NCI-H2227 treated with DMSO at 0.1 percent for 48 hours (cell line): ENCODE measurements around the gene GRAMD2B.
"Not testable (repeated sequence)": the region's sequence is repeated elsewhere in the genome, so short reads cannot be mapped to it uniquely, and the experiment has no call there.

Experiments
- DNase-seq: peaks from one replicate; lab custom pipeline; 2025; lab: John Stamatoyannopoulos, UW

The GRAMD2B gene

DNA sequence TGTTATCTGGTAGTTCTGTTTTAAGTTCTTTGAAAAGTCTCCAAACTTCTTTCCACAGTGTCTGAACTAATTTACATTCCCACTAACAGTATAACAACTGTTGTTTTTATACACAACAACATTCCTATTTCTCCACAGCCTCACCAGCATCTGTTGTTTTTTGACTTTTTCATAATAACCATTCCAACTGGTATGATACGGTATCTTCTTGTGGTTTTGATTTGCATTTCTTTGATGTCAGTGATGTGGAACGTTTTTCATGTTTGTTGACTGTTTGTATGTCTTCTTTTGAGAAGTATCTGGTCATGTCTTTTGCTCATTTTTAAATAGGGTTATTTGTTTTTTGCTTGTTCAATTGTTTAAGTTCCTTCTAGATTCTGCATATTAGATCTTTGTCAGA, 12.6 kb upstream of the GRAMD2B start:
- no peak for DNase-seq

DNA sequence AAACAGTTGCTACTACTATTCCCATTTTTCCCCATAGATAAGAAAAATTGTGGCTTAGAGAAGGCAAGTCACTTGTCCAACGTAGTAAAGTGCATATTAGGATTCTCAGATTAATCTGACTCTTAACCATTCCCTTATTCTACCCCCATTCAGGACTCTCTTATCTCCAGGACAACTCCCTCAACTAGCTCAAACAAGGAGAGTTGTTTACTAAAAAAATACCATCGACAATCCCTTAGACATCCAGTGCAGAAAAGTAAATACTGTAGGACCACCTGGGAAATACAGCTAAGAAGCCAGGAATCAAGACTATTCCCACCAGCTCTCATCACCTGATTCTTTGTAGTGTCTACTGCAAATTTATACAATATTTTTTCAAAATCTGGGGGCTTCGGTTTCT, 9.4 kb upstream of the GRAMD2B start:
- DNase-seq, result no peak

DNA sequence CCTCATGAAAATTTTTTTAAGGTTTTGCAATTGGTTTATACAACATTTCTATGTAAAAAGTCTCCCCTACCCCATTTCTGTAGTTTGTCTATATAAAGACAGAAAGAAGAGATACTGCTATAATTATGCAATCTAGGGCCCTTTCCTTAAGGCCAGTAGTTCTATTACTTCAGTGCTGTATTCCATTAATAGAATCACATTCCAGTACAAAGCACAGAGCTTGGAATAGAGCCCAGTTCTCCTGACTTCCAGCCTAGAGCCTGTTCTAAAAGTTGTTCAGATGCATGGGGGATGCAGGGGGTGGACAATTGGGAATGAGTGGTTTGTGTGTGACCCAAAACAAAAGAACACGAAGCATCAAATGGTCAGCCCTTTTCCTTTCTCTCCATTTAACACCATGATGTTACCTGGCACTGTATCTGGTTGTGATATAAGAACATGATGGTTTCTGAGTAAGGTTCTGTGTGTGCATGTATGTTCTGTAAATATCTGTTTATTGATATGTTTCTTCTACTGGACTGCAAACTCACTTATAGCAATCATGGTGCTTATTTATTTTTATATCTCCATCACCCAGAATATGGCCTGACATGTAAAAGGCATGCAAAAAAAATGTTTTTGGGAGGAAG, 8.2 kb upstream of the GRAMD2B start:
- DNase-seq, result no peak

DNA sequence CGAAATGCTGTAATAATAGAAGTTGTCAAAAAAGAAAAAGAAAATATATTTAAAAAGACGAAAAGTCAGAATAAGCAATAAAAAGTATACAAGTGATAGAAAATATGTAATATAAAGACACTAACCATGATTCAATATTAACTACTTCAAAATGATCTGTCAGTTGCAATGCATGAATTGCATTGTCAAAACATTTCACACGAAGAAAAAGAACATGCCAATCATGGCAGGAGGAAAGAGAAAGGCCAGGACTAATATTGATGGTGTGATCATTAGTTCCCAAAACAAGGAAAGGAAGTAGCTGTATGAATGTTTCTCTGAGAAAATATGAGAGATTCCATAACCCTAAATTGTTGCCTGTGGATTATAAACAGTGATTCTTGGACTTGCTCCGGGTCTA, 7.4 kb upstream of the GRAMD2B start:
- DNase-seq, result no peak

GRCh38 chr5:126416266-126416925, 6.8 kb upstream of the GRAMD2B start:
- no peak for DNase-seq

DNA sequence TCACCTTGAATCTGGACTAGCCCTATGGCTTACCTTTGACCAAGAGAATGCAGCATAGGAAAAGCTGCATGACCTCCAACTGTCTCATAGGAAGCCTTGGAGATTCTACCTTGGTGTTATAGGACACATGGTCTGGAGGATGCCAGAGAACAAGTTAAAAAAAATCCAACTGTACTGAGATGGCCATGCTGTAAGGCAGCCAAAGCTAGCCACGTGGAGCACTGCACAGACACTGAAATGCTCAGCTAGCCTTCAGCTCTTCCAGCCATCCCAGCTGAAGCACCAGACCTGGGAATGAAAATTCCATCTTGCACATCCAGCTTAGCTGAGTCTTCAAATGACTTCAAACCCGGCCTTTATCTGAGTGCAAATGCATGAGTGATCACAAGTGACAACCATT, 6.0 kb upstream of the GRAMD2B start:
- no peak for DNase-seq

GRCh38 chr5:126419102-126419501, 4.1 kb upstream of the GRAMD2B start:
- DNase-seq, result no peak

GRCh38 chr5:126428421-126428820, 5.2 kb downstream of the GRAMD2B start:
- DNase-seq, result no peak

- DNase-seq, result no peak
Observed at GRCh38 chr5:126430631-126431030, 7.4 kb downstream of the GRAMD2B start.

DNA sequence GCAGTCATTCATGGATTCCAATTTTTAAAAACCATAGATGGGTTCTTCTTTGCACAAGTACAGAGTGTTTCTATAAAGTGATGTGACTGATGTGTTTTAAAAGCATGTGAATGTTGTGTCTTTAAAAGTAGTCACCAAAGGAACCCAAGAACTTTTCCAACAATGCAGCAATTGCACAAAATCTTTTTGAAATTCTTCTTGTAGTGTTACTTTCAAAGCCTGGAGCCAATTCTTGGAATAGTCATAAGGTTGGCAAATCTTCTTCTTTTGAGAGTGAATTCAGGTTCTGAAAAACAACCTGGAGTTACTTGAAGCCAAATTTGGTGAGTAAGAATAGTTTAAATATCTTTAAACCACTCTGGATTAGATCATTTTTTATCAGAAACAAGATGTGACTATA, 10.5 kb downstream of the GRAMD2B start:
- DNase-seq, result no peak

- DNase-seq, result no peak
Observed at GRCh38 chr5:126435261-126435660, 12.1 kb downstream of the GRAMD2B start.

GRCh38 chr5:126435714-126436113, 12.5 kb downstream of the GRAMD2B start:
- no peak for DNase-seq

GRCh38 chr5:126437721-126438120, 14.5 kb downstream of the GRAMD2B start:
- DNase-seq, result no peak

DNA sequence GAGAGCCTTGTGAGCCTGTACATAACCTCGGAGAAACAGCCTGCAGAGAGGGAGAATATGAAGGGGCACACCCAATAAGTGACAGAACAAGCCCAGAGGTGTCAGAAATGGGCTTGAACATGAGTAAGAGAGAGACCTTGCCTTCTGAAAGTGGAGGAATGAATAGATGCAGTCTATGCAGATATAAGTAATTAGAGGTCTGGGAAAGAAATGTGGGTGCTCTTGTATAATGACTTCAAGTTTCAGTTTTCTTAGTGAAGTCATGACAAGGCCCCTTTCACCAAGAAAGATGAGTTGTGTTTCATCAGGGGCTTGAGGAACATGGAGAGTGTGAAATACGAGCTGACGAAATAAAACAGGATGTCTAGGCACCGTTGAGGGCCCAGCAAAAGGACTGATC, 15.1 kb downstream of the GRAMD2B start:
- no peak for DNase-seq

- no peak for DNase-seq
Observed at GRCh38 chr5:126438868-126439267, 15.7 kb downstream of the GRAMD2B start.

- not testable (repeated sequence) for DNase-seq
Observed at GRCh38 chr5:126439724-126440123, 16.5 kb downstream of the GRAMD2B start.

DNA sequence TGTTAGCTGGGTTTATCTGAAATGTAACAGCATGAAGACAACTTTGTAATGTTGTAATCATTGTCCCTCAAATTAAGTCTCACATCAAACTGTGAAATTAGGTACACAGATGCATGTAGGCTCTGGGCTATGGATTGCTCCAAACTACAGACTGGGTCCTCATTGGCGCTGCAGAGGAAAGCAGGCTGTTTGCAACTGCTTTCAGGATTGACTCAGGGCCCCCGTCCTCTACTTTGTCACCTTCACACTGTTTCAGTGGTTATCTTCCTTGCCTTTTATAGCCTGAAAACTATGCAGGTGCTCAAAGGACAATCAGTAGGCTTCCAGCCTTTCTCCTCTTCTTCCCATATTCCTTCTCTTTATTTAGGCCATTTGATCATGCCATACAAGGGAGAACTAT, 18.0 kb downstream of the GRAMD2B start:
- DNase-seq, result no peak

- DNase-seq, result no peak
Observed at GRCh38 chr5:126443374-126443851, 20.2 kb downstream of the GRAMD2B start.

GRCh38 chr5:126444137-126444536, 20.9 kb downstream of the GRAMD2B start:
- no peak for DNase-seq

DNA sequence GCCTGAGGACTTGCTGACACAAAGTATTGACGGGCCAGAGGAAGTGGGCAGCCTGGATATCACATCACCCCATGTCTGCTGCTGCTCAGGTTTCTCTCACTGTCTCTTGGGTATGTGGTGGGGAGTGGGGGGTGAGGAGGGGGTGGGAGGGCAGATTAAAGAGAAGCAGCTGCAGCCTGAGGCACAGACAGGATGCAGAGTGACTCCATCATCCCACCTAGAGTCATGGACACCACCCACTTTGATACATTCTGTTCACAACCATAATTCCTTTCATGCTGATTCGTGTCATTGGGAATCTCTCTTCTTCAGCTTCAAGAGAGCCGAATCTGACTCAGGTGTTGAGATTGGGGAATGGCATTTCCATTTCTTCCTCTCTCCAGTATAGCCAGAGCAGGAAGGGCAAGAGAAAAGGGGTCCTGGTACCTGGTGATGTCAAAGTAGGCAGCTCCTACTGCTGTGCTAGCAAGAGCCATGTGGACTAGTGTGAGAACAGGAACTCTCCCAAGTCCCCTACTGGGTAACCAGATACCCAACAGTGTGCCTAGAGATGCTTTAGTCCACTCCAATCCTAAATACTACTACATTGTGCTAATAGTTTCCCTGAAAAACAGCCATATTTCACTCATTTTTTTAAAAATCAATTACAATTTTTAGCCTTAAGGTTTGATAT, 22.4 kb downstream of the GRAMD2B start:
- no peak for DNase-seq

DNA sequence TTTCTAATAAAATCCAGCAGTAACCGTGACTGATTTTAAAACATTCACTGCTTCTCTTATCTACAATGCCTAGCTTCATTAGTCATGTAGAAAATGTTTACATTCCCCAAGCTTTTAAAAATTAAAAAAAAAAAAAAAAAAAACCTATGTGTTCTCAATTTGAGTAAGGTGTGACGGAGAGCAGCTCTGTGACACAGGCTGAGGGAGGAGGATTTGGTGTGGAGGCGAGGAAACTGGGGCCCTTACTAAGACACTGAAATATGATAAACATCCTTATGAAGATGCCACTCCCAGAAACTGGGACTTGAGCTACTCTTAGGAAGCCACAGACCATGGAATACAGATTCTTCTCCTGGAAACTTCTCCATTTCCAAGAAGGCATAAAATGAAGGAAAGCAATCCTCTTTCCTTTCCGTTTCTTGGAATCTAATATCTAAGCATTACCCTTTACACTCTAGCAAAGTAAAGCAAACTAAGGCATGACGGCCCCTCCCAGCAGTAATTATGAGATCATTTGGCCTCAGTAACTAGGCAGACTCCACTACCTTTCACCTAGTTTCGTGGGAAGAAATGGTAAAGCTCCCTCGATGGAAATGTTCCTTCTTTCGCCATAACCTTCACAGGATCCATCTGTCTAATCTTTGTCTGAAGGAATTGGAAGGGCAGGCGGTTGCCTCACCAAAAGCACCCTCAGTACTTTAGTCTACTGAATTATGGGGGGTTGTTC, 23.5 kb downstream of the GRAMD2B start:
- DNase-seq, result no peak

DNA sequence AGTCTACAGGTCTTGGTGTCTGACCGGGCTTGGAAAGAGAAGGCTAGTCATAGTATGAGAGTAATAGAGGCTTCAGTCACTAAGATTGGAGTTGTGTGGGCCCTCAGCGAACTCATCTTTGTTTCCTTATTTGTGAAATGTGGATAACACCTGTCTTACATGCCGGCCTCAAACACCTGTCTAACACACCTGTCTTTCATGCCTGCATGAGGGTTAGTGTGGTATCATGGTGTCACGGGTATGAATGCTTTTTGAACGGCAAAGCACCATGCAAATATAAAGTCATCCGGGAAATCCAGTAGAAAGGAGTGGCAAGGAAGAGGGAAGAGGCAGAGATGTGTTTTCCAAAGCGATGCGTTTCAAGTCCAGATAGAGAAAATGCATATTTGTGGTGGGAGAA, 25.5 kb downstream of the GRAMD2B start:
- DNase-seq, result no peak
